AG08395 (cell line): ENCODE measurements around the gene BHLHA15.

Source experiments
- DNase-seq: peaks from one replicate; pipeline ENCODE4 v3.0.0; 2012; ENCODE audit warnings: mixed read lengths, low spot score

Gene BHLHA15

GRCh38 chr7:98225913-98226614 lies 14.8 kb downstream of the BHLHA15 start:
- DNase-seq, result no peak

- DNase-seq, result no peak
Observed at GRCh38 chr7:98227939-98228338, 16.7 kb downstream of the BHLHA15 start.

- no peak for DNase-seq
Observed at GRCh38 chr7:98228801-98229200, 17.6 kb downstream of the BHLHA15 start.

GRCh38 chr7:98229441-98229840 lies 18.2 kb downstream of the BHLHA15 start:
- DNase-seq, result no peak

- no peak for DNase-seq
Observed at GRCh38 chr7:98229991-98230745, 18.9 kb downstream of the BHLHA15 start.

- no peak for DNase-seq
Observed at GRCh38 chr7:98230746-98231471, 19.7 kb downstream of the BHLHA15 start.

GRCh38 chr7:98231493-98232262 lies 20.4 kb downstream of the BHLHA15 start:
- no peak for DNase-seq

GRCh38 chr7:98232263-98232585 lies 21.0 kb downstream of the BHLHA15 start:
- no peak for DNase-seq

GRCh38 chr7:98232799-98233198 lies 21.6 kb downstream of the BHLHA15 start:
- no peak for DNase-seq

DNA sequence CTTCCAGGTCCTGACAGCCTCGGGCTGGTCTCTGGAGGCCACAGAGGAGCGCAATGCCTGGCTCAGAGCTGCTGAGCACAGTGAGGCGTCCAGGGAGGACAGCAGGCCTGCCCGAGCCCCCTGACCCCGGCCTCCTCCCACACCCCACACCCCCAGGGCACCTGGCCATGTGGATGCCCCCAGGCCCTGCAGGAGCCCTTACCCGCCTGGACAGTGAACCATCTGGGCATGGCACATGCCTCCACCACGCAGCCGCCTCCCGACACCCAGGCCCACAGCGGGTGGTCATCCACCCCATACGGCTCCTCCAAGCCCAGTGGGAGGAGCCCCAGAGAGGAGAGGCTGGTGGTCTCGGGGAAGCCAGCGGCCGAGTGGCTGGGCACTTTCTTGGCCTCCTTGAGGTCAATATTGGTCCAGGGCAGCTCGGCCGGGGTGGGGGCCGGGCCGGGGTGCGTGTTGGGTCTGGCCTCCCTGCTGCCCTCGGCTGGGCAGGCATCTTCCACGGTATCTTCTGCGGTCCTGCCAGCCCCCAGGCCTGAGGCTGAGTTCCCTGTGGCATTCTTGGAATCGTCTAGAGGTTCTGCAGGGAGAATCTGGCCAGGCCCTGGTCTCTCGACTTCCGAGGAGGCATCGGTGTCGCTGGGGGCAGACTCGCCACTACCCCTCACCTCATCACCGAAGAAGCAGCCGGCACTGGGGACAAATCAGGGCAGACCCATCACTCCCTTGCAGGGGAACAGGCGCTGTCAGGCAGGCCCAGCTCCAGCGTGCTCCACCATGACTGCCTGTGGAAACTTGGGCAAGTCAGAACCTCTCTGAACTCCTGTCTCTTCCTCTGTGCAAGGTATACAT lies 22.2 kb downstream of the BHLHA15 start:
- DNase-seq, result no peak

DNA sequence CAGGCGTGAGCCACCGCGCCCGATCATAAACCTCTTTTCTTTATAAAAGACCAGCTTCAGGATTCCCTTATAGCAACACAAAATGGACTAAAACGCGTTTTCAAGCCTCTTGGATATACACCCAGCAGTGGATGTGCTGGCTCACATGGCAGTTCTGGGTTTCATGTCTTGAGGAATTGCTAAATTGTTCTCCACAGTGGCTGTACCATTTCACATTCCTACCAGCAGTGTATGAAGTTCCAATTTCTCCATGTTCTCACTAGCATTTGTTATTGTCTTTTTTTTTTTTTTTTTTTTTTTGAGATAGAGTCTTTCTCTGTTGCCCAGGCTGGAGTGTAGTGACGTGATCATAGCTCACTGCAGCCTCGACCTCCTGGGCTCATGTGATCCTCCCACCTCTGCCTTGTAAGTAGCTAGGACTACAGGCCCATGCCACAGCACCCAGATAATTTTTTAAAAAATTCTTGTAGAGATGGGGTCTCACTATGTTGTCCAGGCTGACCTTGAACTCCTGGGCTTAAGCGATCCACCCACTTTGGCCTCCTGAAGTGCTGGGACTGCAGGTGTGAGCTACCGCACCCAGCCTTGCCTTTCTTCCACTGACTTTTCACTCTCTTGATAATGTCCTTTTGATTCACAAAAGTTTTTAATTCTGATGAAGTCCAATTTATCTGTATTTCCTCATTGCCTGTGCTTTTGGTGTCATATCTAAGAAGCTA lies 23.3 kb downstream of the BHLHA15 start:
- no peak for DNase-seq

GRCh38 chr7:98235901-98236300 lies 24.7 kb downstream of the BHLHA15 start:
- no peak for DNase-seq

- DNase-seq, result no peak
Observed at GRCh38 chr7:98236355-98237185, 25.3 kb downstream of the BHLHA15 start.

GRCh38 chr7:98238076-98238475 lies 26.8 kb downstream of the BHLHA15 start:
- no peak for DNase-seq

GRCh38 chr7:98238976-98239375 lies 27.7 kb downstream of the BHLHA15 start:
- no peak for DNase-seq

GRCh38 chr7:98240961-98241673 lies 29.9 kb downstream of the BHLHA15 start:
- peak; percentile 66 for DNase-seq

- DNase-seq, result no peak
Observed at GRCh38 chr7:98241674-98242241, 30.5 kb downstream of the BHLHA15 start.

- DNase-seq, result no peak
Observed at GRCh38 chr7:98242342-98242741, 31.1 kb downstream of the BHLHA15 start.

GRCh38 chr7:98242934-98243333 lies 31.7 kb downstream of the BHLHA15 start:
- no peak for DNase-seq
